HEK293 (cell line): ENCODE data around the gene PLGRKT.

Source experiments
- CTCF ChIA-PET: fragments of 350-600 bp; formaldehyde crosslinking; extraction: SDS; loops from one replicate; lab custom pipeline; 2021; ENCODE audit warnings: antibody characterized with exemption; lab: Yijun Ruan, JAX
- POLR2A ChIA-PET: fragments of 300-600 bp; formaldehyde crosslinking; extraction: SDS; loops from one replicate; lab custom pipeline; 2020; ENCODE audit warnings: antibody characterized with exemption, inconsistent platforms; lab: Yijun Ruan, JAX
- H3K27ac ChIP-seq: fragments of 200-500 bp; sonication (Bioruptor generic); 2 replicates; pipeline ENCODE4 v1.5.1; 2014; ENCODE audit warnings: low read depth, low read length, control low read depth, inconsistent platforms; ENCODE audit errors: extremely low read depth
- H3K36me3 ChIP-seq, 2 experiments: fragments of 200-500 bp in 1 of 2; sonication (Bioruptor generic) in 1 of 2; 1 replicate in 1 of 2; 2 replicates in 1 of 2; pipeline ENCODE4 v1.5.1; 2014 to 2017; ENCODE audit warnings: inconsistent platforms in 2 of 2, low read length in 2 of 2; ENCODE audit not compliant: control insufficient read depth in 2 of 2, insufficient read depth in 1 of 2
- H3K4me1 ChIP-seq: fragments of 200-500 bp; sonication (Bioruptor generic); 2 replicates; pipeline ENCODE4 v1.5.1; 2014; ENCODE audit warnings: mild to moderate bottlenecking, low read length, inconsistent platforms; ENCODE audit not compliant: control insufficient read depth, insufficient read depth
- H3K4me3 ChIP-seq: 2 replicates; pipeline ENCODE4 v1.5.1; 2011; ENCODE audit warnings: low read depth, mild to moderate bottlenecking, control low read depth, low read length, moderate library complexity
- H3K9me3 ChIP-seq: fragments of 200-500 bp; sonication (Bioruptor generic); 2 replicates; pipeline ENCODE4 v1.5.1; 2014; ENCODE audit warnings: low read depth, low read length, inconsistent platforms; ENCODE audit not compliant: control insufficient read depth, insufficient read depth
- ATF2 ChIP-seq: fragments of 450-650 bp; formaldehyde crosslinking; IDR thresholded peaks from 2 replicates; pipeline ENCODE4 v1.5.1; 2016; ENCODE audit warnings: missing biosample characterization, missing genetic modification characterization, low read depth
- FEZF1 ChIP-seq: fragments of 450-650 bp; formaldehyde crosslinking; IDR thresholded peaks from 2 replicates; pipeline ENCODE4 v1.5.1; 2016; ENCODE audit warnings: missing biosample characterization, missing genetic modification characterization
- GLI2 ChIP-seq: fragments of 450-650 bp; formaldehyde crosslinking; IDR thresholded peaks from 2 replicates; pipeline ENCODE4; 2017; ENCODE audit warnings: missing biosample characterization, missing genetic modification characterization, low read depth, borderline replicate concordance
- HOXA7 ChIP-seq: sonication (generic); formaldehyde crosslinking; IDR thresholded peaks from 2 replicates; pipeline ENCODE4 v1.8.1; 2022; ENCODE audit warnings: missing genetic modification reagents, borderline replicate concordance
- HOXD13 ChIP-seq: sonication (generic); formaldehyde crosslinking; IDR thresholded peaks from 2 replicates; pipeline ENCODE4 v1.8.0; 2022; ENCODE audit warnings: missing genetic modification reagents, borderline replicate concordance
- MZF1 ChIP-seq: fragments of 450-650 bp; formaldehyde crosslinking; IDR thresholded peaks from 2 replicates; pipeline ENCODE4 v1.5.1; 2017; ENCODE audit warnings: missing biosample characterization, missing genetic modification characterization, borderline replicate concordance
- OVOL3 ChIP-seq: fragments of 450-650 bp; formaldehyde crosslinking; IDR thresholded peaks from 2 replicates; pipeline ENCODE4 v1.5.1; 2016; ENCODE audit warnings: missing biosample characterization, missing genetic modification characterization
- REPIN1 ChIP-seq: fragments of 450-650 bp; formaldehyde crosslinking; IDR thresholded peaks from 2 replicates; pipeline ENCODE4 v1.5.1; 2017; ENCODE audit warnings: missing biosample characterization, missing genetic modification characterization, low read depth
- ZEB2 ChIP-seq: fragments of 450-650 bp; formaldehyde crosslinking; IDR thresholded peaks from 2 replicates; pipeline ENCODE4 v1.5.1; 2016; ENCODE audit warnings: missing biosample characterization, missing genetic modification characterization
- ZFP3 ChIP-seq: fragments of 450-650 bp; formaldehyde crosslinking; IDR thresholded peaks from 2 replicates; pipeline ENCODE4 v1.5.1; 2016; ENCODE audit warnings: low read depth, missing biosample characterization, missing genetic modification characterization
- ZNF140 ChIP-seq: fragments of 450-650 bp; formaldehyde crosslinking; IDR thresholded peaks from 2 replicates; pipeline ENCODE4 v1.5.1; 2016; ENCODE audit warnings: missing biosample characterization, missing genetic modification characterization
- ZNF174 ChIP-seq: fragments of 450-650 bp; formaldehyde crosslinking; IDR thresholded peaks from 2 replicates; pipeline ENCODE4 v1.5.0; 2017; ENCODE audit warnings: missing biosample characterization, mild to moderate bottlenecking, missing genetic modification characterization
- ZNF19 ChIP-seq: fragments of 450-650 bp; formaldehyde crosslinking; IDR thresholded peaks from 2 replicates; pipeline ENCODE4; 2016; ENCODE audit warnings: missing biosample characterization, missing genetic modification characterization, low read depth
- ZNF214 ChIP-seq: fragments of 450-650 bp; formaldehyde crosslinking; IDR thresholded peaks from 2 replicates; pipeline ENCODE4 v1.5.1; 2017; ENCODE audit warnings: missing biosample characterization, mild to moderate bottlenecking, missing genetic modification characterization, borderline replicate concordance
- ZNF302 ChIP-seq: fragments of 450-650 bp; formaldehyde crosslinking; IDR thresholded peaks from 2 replicates; pipeline ENCODE4 v1.5.1; 2016; ENCODE audit warnings: missing biosample characterization, missing genetic modification characterization, low read depth
- ZNF324 ChIP-seq: fragments of 450-650 bp; formaldehyde crosslinking; IDR thresholded peaks from 2 replicates; pipeline ENCODE4 v1.5.1; 2016; ENCODE audit warnings: missing biosample characterization, missing genetic modification characterization
- ZNF394 ChIP-seq: fragments of 450-650 bp; formaldehyde crosslinking; IDR thresholded peaks from 2 replicates; pipeline ENCODE4 v1.5.1; 2016; ENCODE audit warnings: missing biosample characterization, missing genetic modification characterization, mild to moderate bottlenecking, moderate library complexity, borderline replicate concordance
- ZNF513 ChIP-seq: fragments of 450-650 bp; IDR thresholded peaks from 2 replicates; pipeline ENCODE4 v1.5.1; 2018; ENCODE audit warnings: missing biosample characterization, missing genetic modification characterization
- ZNF514 ChIP-seq: fragments of 450-650 bp; formaldehyde crosslinking; IDR thresholded peaks from 2 replicates; pipeline ENCODE4 v1.5.1; 2016; ENCODE audit warnings: missing biosample characterization, missing genetic modification characterization
- ZNF529 ChIP-seq: fragments of 450-650 bp; formaldehyde crosslinking; IDR thresholded peaks from 2 replicates; pipeline ENCODE4 v1.5.1; 2017; ENCODE audit warnings: missing genetic modification characterization, missing biosample characterization; ENCODE audit not compliant: insufficient replicate concordance
- ZNF670 ChIP-seq: fragments of 450-650 bp; formaldehyde crosslinking; IDR thresholded peaks from 2 replicates; pipeline ENCODE4 v1.5.1; 2016; ENCODE audit warnings: missing biosample characterization, missing genetic modification characterization, low read depth
- ZSCAN16 ChIP-seq: fragments of 450-650 bp; formaldehyde crosslinking; IDR thresholded peaks from 2 replicates; pipeline ENCODE4 v1.5.1; 2016; ENCODE audit warnings: missing biosample characterization, missing genetic modification characterization

PLGRKT gene

GRCh38 chr9:5448016-5448415 lies 10.3 kb upstream of the PLGRKT start:
- H3K36me3 ChIP-seq: no peaks in the 10 kb centered on the region
- no peak for TF ChIP-seq ZNF140
- no peak for TF ChIP-seq ZNF529 (tag by site-specific recombination)
- TF ChIP-seq GLI2 (tag by site-specific recombination): no peak
- no peak for TF ChIP-seq ZNF514 (tag by site-specific recombination)
- no peak for TF ChIP-seq ZSCAN16 (tag by site-specific recombination)
- no peak for TF ChIP-seq ZNF394 (tag by site-specific recombination)
- no peak for TF ChIP-seq MZF1 (tag by site-specific recombination)
- TF ChIP-seq ZNF174: no peak
- TF ChIP-seq ATF2: no peak
- TF ChIP-seq ZFP3 (tag by site-specific recombination): no peak
- no peak for TF ChIP-seq FEZF1 (tag by site-specific recombination)
- no peak for TF ChIP-seq ZNF513 (tag by site-specific recombination)
- no peak for TF ChIP-seq REPIN1 (tag by site-specific recombination)
- ChIA-PET POLR2A (no interaction called here), CTCF (interaction anchor here (0.6 to 2.9 kb wide), 4 partner anchors 76 to 293 kb away, joined by 3 to 11 read pairs (median 4); no protein-coding TSS in a partner anchor)
- no peak overlapping the region for H3K27ac ChIP-seq
- no peaks in the 10 kb centered on the region for H3K4me1 ChIP-seq
- no peak overlapping the region for H3K4me3 ChIP-seq
- H3K9me3 ChIP-seq: no peaks in the 10 kb centered on the region

- TF ChIP-seq ZEB2 (tag by site-specific recombination) (no peak), ZNF214 (tag by site-specific recombination) (no peak)
- CTCF ChIA-PET: interaction anchor here (0.5 to 2.9 kb wide), 3 partner anchors 9 to 261 kb away, joined by 3 to 11 read pairs (median 3); no protein-coding TSS in a partner anchor
- Histone ChIP-seq H3K4me3 (no peak overlapping the region), H3K36me3 (no peaks in the 10 kb centered on the region), H3K27ac (no peak overlapping the region), H3K9me3 (no peaks in the 10 kb centered on the region), H3K4me1 (no peaks in the 10 kb centered on the region)
- POLR2A ChIA-PET: no interaction called here
These were observed 9.6 kb upstream of the PLGRKT start for GRCh38 chr9:5447337-5447736.

GRCh38 chr9:5446451-5447236 lies 8.9 kb upstream of the PLGRKT start:
- TF ChIP-seq HOXD13 (CRISPR knock-in tag) (no peak), ZNF324 (tag by site-specific recombination) (no peak), OVOL3 (tag by site-specific recombination) (no peak), ZNF19 (tag by site-specific recombination) (no peak), ZNF670 (tag by site-specific recombination) (no peak), HOXA7 (CRISPR knock-in tag) (no peak), ZNF302 (tag by site-specific recombination) (no peak)
- TF ChIP-seq, all 188 proteins: peak for 0
- ChIA-PET CTCF (interaction anchor here (0.6 to 2.9 kb wide), 2 partner anchors 258 to 260 kb away, joined by 3 to 11 read pairs; no protein-coding TSS in a partner anchor), POLR2A (no interaction called here)
- Histone ChIP-seq H3K4me3 (no peak overlapping the region), H3K9me3 (no peaks in the 10 kb centered on the region), H3K4me1 (no peaks in the 10 kb centered on the region), H3K27ac (no peak overlapping the region), H3K36me3 (no peaks in the 10 kb centered on the region)
